Left renal pelvis (tissue), 4 donors: ENCODE data around the gene IDUA. TPM values are rescaled to one million over a fixed set of nuclear protein-coding genes. Genes with fewer than 3 reads are reported as not detected.

Source experiments
- DNase-seq, 4 donors: peaks; one replicate each; pipeline ENCODE4 v3.0.0-alpha.2; 2013; ENCODE audit warnings: low read depth in 4 of 4, low spot score in 3 of 4
- polyA plus RNA-seq, 4 donors: library from polyadenylated mRNA; unstranded; fragments of 120-200 nt; gene quantifications; one replicate each; pipeline ENCODE4 v1.2.1, GENCODE V29; 2013; ENCODE audit not compliant: insufficient read length in 4 of 4

The IDUA gene
- polyA plus RNA-seq, 4 donors, result 12.9 to 20.5 (median 15.8) TPM

DNA sequence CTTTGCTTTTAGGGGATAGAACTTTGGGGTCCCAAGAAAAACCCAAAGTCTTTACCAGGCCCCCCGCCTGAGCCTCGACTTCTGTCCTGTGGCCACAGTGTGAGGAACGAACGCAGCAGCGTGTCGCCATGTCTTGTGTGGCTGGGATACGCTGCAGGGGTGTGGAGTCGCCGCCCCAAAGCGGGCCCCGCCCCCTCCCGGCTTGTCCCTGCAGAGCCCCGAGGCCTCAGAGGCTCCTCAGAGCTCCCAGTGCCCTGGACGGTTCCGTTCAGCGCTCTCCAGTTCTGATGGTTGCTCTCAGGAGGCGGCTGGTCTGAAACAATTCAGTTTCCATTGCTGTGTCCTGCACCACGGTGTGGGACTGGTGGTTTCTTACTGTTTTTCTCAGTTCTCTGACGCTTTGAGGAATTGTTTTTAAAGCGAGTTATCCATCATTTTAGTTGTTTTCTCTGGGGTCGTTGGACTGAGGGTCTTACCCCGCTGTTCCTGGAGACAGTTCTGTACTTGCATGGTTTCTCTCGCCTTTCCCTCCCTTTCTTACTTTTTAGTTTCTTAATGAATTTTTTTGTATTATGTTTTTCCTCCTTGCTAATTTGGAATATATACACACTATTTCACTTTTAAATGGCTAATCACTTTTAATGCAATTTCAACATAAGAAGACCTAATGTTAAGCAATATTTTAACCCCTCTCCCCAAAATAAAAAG, 1.6 kb upstream of the IDUA start:
- DNase-seq, result no peak

DNA sequence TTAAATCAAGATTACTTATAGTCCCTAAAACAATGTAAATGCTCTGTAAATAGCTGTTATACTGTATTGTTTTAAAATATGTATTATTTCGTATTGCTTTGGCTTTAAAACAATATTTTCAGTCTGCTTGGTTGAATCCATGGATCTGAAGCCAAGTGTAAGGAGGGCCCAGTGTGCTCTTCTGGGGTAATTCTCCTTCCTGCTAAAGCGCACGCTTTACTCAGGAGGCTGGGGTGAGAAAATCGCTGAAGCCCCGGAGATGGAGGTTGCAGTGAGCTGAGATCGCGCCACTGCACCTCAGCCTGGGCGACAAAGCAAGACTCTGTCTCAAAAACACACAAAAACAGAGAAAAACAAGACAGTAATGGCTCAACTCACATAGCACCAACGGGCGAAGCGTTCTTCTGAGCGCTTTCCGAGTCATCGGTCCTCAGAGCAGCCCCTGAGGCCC, 391 bp upstream of the IDUA start:
- DNase-seq, result no peak

DNA sequence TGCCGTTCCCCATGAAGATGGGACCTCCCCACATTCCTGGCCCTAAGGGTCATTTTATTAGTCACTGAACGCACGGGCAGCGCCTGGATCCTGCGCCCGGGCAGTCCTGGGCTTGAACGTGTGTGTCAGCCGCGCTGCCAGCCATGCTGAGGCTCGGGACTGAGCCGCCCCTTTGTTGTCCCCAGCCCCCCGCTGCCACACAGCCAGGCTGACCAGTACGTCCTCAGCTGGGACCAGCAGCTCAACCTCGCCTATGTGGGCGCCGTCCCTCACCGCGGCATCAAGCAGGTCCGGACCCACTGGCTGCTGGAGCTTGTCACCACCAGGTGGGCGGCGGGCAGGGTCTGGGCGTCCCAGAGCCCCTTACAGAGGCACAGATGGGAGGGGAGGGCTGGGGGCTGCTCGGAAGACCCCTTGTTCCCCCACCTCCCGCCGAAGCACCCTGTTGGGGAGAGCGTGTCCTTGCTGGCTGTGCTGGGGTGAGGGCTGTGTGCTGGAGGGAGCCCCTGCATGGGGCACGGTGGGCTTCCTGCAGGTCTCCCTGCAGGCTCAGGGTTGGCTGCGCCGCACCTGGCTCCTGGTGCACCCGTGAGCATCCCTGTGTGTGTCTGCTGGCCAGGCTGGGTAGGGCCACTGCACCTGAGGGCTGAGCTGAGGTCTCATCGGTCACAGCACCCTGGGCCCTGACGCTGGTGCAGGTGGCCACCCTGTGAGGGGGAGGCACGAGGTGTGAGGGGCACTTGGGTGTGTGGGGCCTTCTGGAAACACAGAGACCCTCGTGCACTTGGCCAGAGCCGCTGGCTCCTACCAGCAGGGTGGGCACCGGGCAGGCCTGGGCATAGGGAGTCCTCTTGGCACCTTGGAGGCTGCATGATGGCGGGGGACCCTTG, 1.0 kb downstream of the IDUA start:
- DNase-seq, result no peak

DNA sequence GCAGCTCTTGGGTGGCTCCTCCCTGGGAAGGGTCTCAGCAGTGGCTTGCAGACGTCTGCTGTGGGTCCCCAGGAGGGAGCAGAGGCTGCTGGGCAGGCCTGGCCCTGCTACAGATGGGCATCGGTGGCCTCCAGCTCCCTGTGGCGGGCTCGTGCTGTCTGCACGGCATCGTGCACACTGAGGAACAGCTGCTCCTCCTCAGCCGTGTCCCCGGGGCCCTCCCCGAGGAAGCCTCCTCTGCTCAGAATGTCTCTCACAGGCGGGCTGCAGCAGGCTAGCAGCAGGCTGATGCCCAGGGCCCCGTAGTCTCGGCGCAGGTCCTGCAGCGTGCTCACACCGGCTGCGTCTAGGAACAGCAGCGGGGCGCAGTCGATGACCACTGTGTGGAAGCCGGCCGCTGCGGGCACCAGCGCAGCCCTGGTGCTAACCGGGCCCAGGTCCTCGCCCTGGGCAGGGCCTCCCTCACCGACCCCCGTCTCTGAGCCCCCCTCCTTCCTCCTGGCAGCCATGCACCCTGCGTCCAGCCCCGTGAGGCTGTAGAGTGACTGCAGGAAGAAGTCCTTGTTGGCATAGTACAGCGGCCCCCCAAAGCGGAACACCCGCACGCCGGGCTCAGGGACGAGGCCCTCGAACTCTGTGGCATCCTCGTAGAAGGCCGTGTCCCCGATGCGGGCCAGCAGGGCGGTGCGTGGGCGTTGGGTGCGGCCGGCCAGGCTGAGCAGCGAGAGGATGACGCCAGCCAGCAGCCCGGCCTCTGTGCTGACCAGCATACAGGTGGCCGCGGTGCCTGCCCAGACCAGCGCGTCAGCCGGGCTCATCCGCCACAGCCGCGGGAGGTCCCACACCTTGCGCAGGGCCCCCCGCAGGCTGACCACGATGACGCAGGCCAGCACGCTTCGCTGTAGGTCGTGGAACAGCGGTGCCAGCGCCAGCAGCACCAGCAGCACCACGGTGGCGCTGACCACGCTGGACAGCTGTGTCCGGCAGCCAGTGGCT, 2.2 kb downstream of the IDUA start:
- no peak for DNase-seq

DNA sequence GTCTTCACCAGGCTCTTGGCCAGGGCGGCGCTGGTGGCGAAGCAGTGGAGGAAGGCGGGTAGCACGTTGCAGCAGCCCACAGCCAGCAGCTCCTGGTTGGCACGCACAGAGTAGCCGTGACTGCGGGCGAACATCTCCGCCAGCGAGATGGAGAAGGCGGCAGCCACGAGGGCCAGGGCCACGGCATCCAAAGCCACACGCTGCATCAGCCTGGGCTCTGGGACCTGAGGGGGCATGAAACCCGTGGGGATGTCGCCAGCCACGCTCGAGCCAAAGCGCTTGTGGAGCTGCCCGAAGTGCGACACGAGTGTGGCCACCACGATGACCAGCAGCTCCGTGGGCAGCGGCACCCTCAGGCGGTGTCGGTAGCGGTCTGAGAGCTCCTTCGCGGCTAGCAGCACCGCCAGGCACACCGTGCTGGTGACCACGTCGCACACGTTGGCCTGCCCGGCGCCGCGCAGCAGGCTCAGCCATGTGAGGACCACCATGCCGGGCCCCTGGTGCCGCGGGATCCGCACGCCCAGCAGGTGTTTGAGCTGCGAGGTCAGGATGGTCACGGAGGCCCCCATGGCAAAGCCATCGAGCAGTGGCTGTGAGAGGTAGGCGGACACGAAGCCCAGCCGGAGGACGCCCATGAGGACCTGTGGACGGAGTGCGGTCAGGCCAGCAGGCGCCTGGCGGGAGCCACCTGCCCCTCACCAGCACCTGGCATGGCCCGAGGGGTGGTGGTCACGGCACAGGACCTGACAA, 3.1 kb downstream of the IDUA start:
- DNase-seq, result no peak

DNA sequence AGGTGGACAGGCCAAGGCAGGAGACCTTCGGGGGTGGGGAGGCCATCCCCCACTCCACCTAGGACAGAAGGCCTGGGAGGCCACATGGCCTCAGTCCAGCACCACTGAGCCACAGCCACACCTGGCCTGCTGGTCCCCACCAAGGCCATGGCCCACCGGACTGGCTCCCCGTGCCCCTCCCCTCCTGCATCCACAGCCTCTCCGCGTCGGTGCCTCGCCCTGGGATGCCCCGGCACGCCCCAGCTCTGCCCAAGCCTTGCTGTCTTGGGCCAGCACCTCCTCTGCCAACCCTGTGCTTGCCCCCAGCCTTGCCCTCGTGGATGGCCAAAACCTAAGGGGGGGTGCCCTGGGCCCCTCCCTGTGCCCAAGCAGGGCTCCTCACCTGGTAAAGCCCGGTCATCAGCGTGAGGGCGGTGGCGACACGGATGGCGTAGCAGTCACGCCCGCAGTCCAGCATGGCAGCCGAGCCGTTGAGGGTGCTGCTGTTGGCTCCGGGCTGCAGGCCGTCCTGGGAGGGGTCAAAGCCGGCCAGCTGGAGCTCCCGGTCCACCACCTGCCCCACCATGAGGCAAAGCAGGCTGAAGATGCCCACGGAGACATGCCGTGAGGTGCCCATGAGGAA, 4.0 kb downstream of the IDUA start:
- DNase-seq, result no peak

DNA sequence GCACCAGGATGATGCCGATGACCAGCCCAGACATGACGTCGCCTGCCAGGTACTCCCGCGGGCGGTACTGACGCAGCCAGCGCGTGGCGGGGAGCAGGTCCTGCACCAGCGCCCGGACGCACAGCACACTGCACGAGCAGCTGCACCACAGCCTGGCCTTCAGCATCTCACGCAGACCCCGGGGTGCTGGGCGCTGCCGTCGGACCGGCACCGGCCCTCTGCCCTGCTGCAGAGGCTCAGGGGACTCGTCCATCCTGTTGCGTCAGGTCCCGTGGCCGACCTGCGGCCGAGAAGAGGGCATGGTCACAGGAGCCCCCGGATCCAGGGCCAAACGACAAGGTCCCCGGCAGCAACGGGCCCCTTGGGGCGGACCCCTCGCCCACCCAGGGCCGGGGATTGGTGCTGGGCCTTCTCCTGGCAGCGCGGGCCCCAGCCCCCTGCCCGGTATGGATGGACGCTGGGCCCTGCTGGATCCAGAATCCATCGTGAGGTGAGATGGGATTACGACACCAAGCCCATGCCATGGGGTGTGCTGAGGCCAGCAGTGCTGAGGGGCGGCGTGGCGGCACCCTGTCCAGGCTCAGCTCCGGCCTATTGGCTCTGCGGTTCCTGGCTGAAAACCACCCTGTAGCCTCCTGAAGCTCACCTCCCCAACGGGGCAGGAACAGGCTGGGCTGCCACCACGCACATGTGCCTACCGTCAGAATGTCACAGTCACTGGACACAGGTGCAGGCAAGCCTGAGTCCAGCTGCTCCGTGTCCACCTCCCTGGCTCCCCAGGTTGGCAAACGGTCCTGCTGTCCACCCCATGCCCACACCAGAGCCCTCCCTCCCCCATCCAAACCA, 4.8 kb downstream of the IDUA start:
- DNase-seq, result no peak

DNA sequence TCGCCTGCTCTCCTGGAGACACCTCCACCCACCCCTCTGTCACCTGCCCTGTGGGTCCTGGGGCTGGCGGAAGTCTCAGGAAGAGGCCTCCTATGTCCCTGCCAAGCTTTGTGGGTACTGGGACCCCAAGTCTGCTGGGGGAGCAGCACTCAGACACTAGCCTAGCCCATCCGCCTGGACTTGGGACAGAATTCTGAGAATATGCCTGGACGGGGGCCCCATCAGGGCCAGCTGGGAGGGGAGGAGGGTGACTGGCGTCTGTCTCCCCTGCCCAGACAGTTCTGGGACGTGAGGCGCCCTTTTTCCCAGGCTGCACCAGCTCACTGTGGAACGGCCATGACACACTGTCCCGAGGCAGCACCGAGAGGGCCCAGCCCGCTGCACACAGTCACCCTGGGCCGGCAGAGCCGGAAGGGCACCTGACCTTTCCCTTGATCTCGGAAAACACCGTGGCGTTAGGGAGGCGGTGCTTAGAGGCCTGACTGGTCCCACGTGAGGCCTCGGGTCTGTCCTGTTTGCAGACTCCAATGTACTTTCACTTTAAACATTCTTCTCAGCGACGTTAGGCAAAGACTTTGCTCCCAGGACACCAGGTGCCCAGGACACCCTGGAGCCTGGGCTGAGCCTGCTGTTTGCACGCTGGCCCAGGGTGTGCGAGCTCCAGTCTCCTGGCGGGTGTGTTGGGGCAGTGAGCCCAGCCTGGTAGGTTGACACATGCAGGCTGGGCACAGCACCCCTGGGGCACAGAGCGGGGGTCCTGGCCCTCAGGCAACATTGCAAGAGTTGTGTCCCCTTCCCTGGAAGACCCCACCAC, 5.7 kb downstream of the IDUA start:
- DNase-seq, result no peak

DNA sequence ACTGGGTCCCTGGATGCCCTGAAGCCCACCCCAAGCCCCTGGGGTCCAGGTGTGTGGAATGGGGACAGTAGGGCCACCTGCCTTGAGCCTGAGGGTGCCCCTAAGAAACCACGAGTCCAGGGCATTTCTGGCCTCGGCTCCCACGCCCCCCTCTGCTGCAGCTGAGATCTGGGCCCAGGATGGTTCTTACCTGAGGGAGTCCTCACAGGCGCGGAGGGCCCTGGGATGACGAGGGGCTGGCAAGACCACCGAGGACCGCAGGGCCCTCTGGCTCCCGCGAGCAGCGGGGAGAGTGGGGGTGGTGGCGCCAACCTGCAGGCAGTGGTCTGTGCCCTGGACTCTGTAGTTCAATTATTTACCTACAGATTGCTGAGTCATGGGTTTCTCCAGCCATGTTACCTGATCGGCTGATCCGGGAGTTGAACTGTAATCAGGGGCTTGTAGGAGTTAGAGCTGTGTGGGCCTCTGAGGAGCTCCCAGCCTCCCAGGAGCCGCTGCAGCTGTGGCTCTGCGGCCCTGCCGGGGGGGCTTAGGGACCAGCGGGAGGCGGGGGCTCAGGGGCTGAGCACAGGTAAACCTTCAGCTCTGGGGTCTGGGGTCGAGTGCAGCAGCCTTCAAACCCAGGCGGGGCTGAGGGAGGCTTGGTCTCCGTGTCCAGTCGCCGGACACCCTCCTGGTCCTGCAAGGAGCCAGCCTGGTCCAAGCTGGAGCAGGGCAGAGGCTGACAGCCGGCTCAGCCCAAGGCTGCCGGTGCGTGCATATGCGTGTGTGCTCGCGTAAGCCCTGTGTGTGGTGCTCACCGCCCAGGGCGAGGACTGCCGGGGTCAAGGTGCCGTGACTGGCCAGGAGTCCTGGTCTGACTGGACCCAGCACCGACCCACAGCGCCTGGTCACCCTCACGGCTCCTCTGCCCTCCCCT, 6.5 kb downstream of the IDUA start, which contains the start of gene SLC26A1:
Gene SLC26A1, minus strand, starts transcription at position 294 of the 919 bp plus-strand sequence. CDS start 1,701 bp downstream, outside the sequence.
- DNase-seq, result no peak

DNA sequence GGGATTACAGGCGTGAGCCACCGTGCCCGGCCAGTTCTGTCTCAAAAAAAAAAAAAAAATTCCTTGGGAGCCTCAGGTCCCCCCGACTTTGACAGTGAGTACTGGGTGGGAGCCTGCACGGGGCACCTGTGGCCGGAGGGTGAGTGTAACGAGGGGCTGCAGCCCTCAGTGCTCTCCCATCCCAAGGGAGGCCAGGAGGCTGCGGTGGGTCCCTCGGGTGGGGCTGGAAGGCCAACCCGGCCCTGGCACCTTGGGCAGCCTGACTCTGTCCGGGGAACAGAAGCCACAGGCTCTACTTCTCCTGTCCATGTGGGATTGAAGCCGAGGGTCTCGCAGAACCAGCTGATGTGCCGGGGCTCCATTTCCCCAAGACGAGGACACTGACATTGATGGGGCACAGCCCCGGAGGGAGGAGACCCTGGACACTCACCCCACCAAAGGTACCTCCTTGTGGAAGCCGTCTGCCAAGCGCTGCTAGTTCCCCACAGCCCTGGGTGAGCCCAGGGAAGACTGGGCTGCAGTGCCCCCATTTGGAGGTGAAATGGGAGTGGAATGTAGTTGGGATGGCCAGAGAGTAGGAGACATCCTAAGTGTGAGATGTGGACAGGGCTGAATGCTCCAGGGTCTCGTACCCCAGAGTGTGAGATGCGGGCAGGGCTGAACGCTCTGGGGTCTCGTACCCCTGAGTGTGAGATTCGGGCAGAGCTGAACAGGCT, 8.6 kb downstream of the IDUA start:
- DNase-seq, result no peak

DNA sequence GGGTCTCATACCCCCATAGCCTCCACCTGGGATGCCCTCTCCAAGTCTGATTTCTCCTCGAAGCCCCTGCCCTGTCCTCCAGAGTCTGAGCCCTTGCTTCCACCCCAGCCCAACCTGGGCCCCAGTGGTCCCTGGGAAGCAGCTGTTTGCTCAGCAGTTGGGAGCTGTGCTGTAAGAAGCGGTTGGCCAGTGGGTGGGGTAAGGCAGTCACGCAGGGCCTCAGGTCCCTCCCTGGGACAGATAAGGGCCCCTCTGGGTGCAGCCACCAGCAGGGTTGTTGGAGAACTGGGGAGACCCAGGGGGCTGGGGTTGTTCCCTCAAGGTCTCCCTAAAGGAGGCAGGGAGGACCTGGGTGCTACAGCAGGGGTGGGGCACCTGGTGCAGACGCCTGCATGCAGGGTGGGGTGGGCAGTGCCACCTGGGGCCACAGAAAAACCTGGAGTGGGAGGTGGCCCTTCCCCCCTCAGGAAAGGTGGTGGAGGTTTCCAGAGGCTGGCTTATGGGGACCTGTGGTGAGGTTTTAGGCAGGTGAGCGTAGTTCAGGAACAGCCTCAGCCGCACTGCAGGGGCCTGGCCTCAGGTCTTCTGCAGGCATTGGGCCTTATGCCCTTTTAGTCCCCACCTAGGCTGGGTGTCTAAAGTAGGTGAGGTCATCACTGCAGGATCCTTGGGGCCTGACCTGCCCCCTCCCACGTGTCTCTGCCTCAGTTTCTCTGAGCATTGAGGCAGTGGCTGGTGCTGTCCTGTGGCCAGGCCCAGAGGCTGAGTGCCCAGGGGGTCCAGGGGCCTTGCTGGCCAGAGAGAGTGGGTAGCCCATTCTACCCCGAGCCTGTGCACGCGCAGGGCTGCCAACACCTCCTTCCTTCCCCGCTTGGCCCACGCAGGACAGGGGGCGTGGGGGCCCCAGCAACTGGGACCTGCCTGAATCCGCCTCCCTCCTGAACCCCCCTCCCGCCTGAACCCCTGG, 9.5 kb downstream of the IDUA start:
- no peak for DNase-seq

DNA sequence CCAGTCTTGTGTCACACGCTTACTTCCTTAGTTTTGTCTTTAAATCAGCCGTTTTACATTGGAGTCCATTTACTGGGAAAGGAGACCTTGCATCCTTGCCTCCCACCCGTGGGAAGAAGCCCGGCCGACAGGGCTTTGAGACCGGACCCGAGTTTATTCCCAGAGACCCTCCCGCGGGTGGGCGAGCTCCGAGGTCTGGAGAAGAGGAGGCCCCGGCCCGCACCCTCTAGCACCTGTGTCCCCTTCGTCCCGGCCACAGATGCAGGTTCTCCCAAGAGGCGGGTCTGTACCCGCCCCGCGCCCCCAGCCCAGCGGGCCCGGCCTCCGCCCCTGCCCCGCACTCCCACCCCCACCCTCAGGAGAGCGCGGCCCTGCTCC, 10.1 kb downstream of the IDUA start:
- DNase-seq, result no peak

DNA sequence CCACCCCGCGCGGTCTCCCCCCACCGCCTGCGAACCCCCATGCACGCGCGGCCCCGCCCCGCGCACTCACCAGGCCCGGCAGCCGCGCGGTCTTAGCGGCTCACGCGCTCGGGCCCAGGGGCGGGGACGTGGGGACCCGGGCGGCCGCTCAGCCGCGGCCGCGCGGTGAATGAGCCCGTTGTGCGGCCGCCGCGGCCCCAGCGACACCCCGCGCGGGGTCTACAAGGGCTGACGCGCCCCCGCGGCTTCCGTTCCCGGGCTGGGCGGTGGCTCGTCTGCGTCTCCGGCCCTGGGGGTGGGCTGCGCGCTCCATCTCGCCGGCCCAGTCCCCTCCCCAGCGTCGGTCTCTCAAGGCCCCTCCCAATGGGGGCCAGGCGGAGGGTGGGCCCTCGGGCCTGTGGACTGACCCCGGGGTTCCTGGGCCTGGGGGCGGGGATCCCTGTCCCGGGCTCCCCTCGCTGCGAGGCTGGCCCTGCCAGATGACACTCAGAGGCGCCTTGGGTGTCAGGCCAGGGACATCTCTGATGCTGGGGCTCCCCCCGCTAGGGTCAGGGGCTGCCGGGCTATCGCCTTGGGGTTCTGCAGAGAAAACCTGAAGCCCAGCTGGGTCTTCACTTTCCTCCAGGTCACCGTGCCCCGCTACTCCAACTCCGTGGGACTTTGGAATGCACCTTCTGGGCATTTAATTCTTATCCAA, 10.7 kb downstream of the IDUA start:
- DNase-seq, result no peak

DNA sequence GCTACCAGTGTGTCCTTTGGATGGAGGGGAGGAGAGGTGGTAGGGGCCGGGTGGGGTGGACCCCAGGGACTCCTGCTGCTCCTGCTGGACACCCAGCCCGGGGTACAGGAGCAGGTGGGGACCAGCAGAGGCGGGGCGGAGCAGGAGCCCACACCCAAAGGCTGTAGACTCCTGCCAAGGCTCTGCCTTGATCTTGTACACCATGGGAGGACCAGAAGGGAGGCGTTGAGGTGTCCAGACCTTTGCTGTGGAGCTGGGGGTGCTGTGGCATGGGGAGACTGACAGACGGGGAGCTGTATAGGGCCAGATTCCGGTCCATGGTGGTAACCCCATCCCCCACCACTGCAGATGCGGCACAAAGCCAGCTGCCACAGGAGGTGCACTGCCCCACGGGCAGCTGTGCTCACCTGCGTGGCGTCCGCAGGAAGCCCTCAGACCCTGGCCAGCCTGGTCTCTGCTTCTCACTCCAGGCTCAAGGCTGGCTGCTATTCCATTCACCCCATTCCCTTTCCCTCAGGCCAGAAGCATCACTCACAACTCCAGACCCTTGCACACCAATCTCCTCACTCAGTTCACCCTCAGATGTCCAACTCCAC, 11.3 kb downstream of the IDUA start:
- no peak for DNase-seq
